Aorta (tissue), 5 donors: ENCODE results near the gene LYZL2. TPM values are rescaled to one million over a fixed set of nuclear protein-coding genes. Genes with fewer than 3 reads are reported as not detected.
"Not testable (repeated sequence)": the region's sequence is repeated elsewhere in the genome, so short reads cannot be mapped to it uniquely, and the experiment has no call there.

Experiments
- ATAC-seq: fragments of 200-7000 bp; cut with Tn5 transposase; one replicate; pipeline ENCODE4 v1.9.1; 2022; ENCODE audit warnings: moderate library complexity; ENCODE audit not compliant: low FRiP score
- DNase-seq, 2 donors: peaks; one replicate each; pipeline ENCODE4 v3.0.0-alpha.2; 2020
- H3K27ac ChIP-seq, 2 donors: one replicate each; pipeline ENCODE4 v1.5.1; 2013; ENCODE audit warnings: low read length in 2 of 2, mild to moderate bottlenecking in 2 of 2, moderate library complexity in 2 of 2, control low read depth in 1 of 2, inconsistent platforms in 1 of 2, low read depth in 1 of 2
- H3K27me3 ChIP-seq, 2 donors: one replicate each; pipeline ENCODE4 v1.6.1; 2013; ENCODE audit warnings: control low read depth in 1 of 2, low read length in 1 of 2, mild to moderate bottlenecking in 1 of 2, moderate library complexity in 1 of 2; ENCODE audit not compliant: insufficient read depth in 2 of 2, control insufficient read depth in 1 of 2
- H3K36me3 ChIP-seq, 2 donors: one replicate each; pipeline ENCODE4 v1.6.1; 2013; ENCODE audit warnings: control low read depth in 1 of 2, low read length in 1 of 2, mild to moderate bottlenecking in 1 of 2; ENCODE audit not compliant: insufficient read depth in 2 of 2, control insufficient read depth in 1 of 2
- H3K4me1 ChIP-seq, 2 donors: one replicate each; pipeline ENCODE4 v1.6.1; 2013; ENCODE audit warnings: low read length in 2 of 2, control low read depth in 1 of 2, mild to moderate bottlenecking in 1 of 2, moderate library complexity in 1 of 2; ENCODE audit not compliant: insufficient read depth in 2 of 2, control insufficient read depth in 1 of 2
- H3K4me3 ChIP-seq, 2 donors: one replicate each; pipeline ENCODE4 v1.5.1; 2013; ENCODE audit warnings: low read length in 2 of 2, control low read depth in 1 of 2, mild to moderate bottlenecking in 1 of 2
- H3K9me3 ChIP-seq: one replicate; pipeline ENCODE4 v1.6.1; 2013; ENCODE audit warnings: mild to moderate bottlenecking, low read length; ENCODE audit not compliant: control insufficient read depth
- WGBS, 2 donors: extraction: QIAGEN DNeasy Blood & Tissue Kit; methylation state at CpG; one replicate each; pipeline ENCODE4 v1.1.7; 2013; 5-methylcytosine and 5-hydroxymethylcytosine counted together
- intact Hi-C, 2 donors: fragments of 100-400 bp; cut with DNase I; formaldehyde crosslinking; loops; one replicate each; pipeline versions ENCODE4 v1.14.2 to v1.15.0; 2022
- polyA plus RNA-seq, 2 donors: library from polyadenylated mRNA; stranded (reverse); fragments of 200-250 nt; gene quantifications; one replicate each; pipeline ENCODE4 v1.2.3, GENCODE V29; 2013
- total RNA-seq, 2 donors: library from RNA; stranded (reverse); fragmentation: NEBNext Ultra II Directional; extraction: Animal tissue kit (Norgen Biotek cat#: 25700); gene quantifications; one replicate each; pipeline ENCODE4 v1.2.1, GENCODE V29; 2021
- donor health status: healthy with polysubstance abuse.
- donor health status: Bipolar disorder and iron deficiency.
- donor health status: DM: no; HTN: no; CAD: no.
- donor health status: DM: no; HTN: no; CAD: no.
- donor health status: DM: yes; HTN: yes; CAD: no.

Gene LYZL2
- total and polyA plus RNA-seq, 4 donors, result not detected

GRCh38 chr10:30667982-30668381 lies 38.4 kb upstream of the LYZL2 start:
- H3K4me3 ChIP-seq, H3K36me3 ChIP-seq, H3K4me1 ChIP-seq, intact Hi-C loops, DNase-seq, ATAC-seq, H3K9me3 ChIP-seq, H3K27ac ChIP-seq, H3K27me3 ChIP-seq: not testable (repeated sequence)
- WGBS, 2 donors, result 37 to 49% methylated on average over 11 of the region's 11 CpGs

DNA sequence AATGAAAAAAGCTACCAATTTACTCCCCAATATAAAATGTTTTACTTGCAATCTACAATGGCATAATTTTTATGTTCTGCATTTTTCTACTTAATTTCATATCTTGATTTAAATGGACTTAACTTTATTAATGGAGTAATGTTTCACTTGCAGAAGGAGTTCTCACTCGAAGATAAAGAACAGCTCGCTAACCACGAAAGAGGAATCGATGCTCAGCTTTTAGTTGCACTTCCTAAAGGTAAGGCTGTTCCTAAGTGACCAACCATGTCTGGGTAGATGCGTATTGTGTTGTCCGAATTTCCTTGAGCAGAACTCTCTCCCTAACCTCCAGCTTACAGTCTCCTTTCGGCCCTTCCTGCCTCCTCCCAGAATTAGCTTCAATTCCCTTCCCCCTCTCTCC lies 33.9 kb upstream of the LYZL2 start:
- H3K4me3 ChIP-seq, ATAC-seq, DNase-seq, H3K27ac ChIP-seq, H3K9me3 ChIP-seq, H3K4me1 ChIP-seq, H3K36me3 ChIP-seq, H3K27me3 ChIP-seq, intact Hi-C loops: not testable (repeated sequence)
- WGBS, 2 donors, result 85 to 98% methylated on average over 4 to 5 of the region's 7 CpGs

DNA sequence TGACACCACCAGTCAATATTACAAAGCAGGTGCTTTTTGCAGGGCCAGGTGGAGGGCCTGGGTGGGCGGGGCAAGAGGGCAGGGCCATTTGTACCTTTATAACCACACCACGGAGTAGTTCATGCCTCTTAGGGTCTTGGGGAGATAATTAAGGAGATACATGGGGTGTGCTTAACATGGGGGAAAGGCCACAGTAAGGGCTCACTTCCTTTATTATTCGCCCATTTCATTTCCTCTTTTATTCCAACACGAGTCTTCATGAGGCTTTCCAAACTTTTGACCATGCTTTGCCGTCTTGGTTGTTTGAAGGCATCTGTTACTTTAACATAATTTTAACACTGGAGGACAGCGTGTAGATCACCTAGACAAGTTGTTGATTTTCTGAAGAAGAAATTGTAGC lies 33.3 kb upstream of the LYZL2 start:
- Histone ChIP-seq H3K36me3 (no peaks in the 10 kb centered on the region), H3K4me1 (no peaks in the 10 kb centered on the region), H3K9me3 (no peaks in the 10 kb centered on the region), H3K27me3 (no peaks in the 10 kb centered on the region), H3K27ac (no peak overlapping the region), H3K4me3 (no peak overlapping the region)
- WGBS, 2 donors, result 92 to 94% methylated on average over 6 of the region's 6 CpGs
- ATAC-seq (no peak), DNase-seq (no peak)
- intact Hi-C loops, result no loop called here

DNA sequence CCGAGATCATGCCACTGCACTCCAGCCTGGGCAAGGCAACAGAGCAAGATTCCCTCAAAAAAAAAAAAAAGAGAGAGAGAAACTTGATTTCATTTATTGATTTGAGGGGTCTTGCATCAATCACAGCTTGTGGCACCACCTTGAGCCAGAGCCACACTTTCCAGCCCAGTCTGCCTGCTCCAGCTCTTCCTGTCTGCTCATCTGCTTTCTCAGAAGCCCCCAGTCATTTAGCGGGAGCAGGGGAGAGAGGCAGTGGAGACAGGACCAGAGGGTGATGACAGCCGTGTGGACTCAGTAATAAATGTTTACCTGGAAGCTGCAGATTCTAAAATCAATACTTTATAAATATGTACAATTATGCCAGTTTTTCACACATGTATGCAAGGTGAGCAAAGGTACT lies 30.8 kb upstream of the LYZL2 start:
- not testable (repeated sequence) for ATAC-seq

DNA sequence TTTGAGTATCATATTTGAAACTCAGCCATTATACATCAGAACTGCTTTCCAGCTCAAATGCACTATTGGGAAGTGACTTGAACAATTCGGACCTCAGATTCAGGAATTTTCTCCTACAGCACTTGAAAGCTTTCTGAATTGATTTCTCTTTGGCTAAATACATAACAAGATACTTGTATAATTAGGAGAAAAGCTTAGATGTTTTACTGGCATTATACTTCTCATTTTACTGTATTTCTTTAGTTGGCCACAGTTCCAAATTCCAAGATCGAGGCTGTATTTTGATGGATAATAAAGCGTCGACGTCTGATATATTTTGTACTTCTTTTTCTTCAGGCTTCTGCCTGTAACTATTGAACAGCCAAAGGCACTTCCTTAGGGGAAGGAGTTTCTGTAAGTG lies 26.7 kb upstream of the LYZL2 start:
- H3K27ac ChIP-seq, result no peak overlapping the region
- intact Hi-C loops, result no loop called here
- 4% methylated on average over 5 of the region's 5 CpGs for WGBS, 2 donors
- H3K27me3 ChIP-seq, result no peaks in the 10 kb centered on the region
- DNase-seq (no peak), ATAC-seq (no peak)
- H3K4me3 ChIP-seq, result no peak overlapping the region
- H3K9me3 ChIP-seq, result no peaks in the 10 kb centered on the region
- H3K36me3 ChIP-seq, result no peaks in the 10 kb centered on the region
- no peaks in the 10 kb centered on the region for H3K4me1 ChIP-seq

More for the DNA sequence above, 30.8 kb upstream of the LYZL2 start:
- WGBS, 2 donors, result 92 to 98% methylated on average over 3 of the region's 3 CpGs
- H3K4me3 ChIP-seq, H3K9me3 ChIP-seq, H3K27me3 ChIP-seq, H3K27ac ChIP-seq, H3K36me3 ChIP-seq, intact Hi-C loops, H3K4me1 ChIP-seq, DNase-seq: not testable (repeated sequence)

DNA sequence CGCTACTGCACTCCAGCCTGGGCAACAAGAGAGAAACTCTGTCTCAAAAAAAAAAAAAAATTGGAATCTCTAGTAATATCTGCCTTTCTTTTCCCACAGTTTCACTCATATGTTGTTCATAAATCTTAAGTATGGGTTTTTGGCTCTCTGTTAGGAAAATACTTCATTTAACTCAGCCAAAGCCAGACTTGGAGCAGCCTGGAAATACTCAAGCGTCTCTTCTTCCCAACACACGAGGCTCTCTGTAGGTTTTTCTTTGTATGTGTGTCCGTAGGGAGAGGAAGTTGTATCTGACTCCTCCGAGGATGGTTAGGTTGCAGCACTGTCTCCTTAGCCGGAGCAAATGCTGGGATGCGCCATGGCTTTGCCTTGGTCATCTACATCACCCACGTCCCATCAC lies 25.4 kb upstream of the LYZL2 start:
- H3K36me3 ChIP-seq, H3K4me3 ChIP-seq, H3K27me3 ChIP-seq, ATAC-seq, H3K4me1 ChIP-seq, H3K9me3 ChIP-seq, intact Hi-C loops, DNase-seq: not testable (repeated sequence)
- 18 to 24% methylated on average over 8 of the region's 8 CpGs for WGBS, 2 donors
- peak overlapping the region in 1 of 2 donors; percentile 44 for H3K27ac ChIP-seq

DNA sequence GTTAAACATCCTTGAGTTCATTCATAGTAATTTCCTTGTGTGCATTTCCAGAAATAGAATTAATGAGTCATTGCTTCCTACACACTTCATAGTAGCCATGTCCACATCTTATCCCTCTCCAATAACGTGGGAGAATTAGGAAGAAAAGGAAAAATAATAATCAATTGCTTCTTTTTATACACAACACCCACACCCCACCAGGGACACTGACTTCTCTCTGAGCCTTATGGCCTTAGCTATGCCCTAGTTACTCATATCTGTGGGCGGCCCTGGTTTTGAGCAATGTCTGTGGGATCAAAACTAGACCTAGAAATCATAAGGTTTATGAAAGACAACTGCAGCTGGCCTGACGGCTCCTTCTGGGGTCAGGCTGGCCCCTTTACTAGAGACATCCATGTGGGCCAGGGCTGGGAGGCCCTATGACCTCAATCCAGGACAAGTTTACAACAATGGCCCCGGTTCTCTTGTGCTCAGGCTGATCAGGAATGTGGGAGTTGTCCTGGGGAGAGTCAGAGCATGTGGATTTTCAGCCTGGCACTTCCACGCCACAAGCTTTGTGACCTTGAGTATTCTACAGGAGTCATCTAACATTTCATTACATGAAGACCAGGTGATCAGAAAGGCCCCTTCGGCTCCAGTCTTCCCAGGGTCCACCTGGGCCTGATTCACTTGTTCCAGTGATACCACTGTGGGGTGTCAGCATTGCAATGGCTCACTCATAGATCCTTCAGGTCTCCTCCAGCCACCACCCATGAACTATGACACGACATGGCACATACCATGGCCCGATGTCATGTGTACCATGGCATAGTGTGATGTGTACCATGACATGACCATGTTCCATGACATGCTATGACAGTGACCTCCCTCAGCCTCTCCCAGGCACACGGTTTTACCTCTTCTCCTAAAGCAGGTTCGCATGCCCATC lies 22.2 kb upstream of the LYZL2 start:
- H3K27me3 ChIP-seq, intact Hi-C loops, H3K4me1 ChIP-seq, H3K36me3 ChIP-seq, H3K9me3 ChIP-seq, H3K4me3 ChIP-seq, DNase-seq: not testable (repeated sequence)
- whole genome bisulfite sequencing, 2 donors, result 66 to 68% methylated on average over 9 to 10 of the region's 10 CpGs
- peak; percentile 34 for ATAC-seq
- H3K27ac ChIP-seq, result peak overlapping the region in 1 of 2 donors; percentile 61

DNA sequence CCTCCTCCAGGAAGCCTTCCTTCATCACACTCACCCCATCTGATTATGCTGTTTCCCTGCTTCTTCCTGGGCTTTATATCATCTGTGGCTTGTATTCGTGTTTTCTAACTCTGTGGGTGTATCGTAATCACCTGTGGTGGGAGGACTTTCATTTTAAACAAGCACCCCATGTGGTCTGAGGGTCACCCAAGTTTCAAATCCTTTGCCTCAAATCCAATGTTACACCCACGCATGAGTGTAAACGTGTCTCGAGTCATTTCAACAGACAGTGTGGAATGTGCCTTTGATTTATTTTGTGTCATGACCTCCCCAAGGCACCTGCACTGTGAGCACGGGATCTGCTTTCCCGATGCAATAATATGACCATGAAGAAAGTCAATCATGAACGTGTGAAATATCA lies 17.5 kb upstream of the LYZL2 start:
- Histone ChIP-seq H3K9me3 (no peaks in the 10 kb centered on the region), H3K4me1 (peaks cover 0 to 2% of the 10 kb centered on the region in 2 donors), H3K36me3 (no peaks in the 10 kb centered on the region), H3K27me3 (no peaks in the 10 kb centered on the region), H3K27ac (no peak overlapping the region), H3K4me3 (no peak overlapping the region)
- 71 to 79% methylated on average over 8 of the region's 8 CpGs for WGBS, 2 donors
- intact Hi-C loops, result no loop called here
- DNase-seq, result no peak
- no peak for ATAC-seq

GRCh38 chr10:30645340-30645827 lies 15.8 kb upstream of the LYZL2 start:
- ATAC-seq, result peak; percentile 67
- H3K4me1 ChIP-seq, result peaks cover 0 to 2% of the 10 kb centered on the region in 2 donors
- H3K27me3 ChIP-seq, result no peaks in the 10 kb centered on the region
- H3K27ac ChIP-seq, result peak overlapping the region in 1 of 2 donors; percentile 79
- intact Hi-C loops, result no loop called here
- H3K9me3 ChIP-seq, result no peaks in the 10 kb centered on the region
- H3K36me3 ChIP-seq, result no peaks in the 10 kb centered on the region
- peak in 1 of 2 donors; percentile 55 for DNase-seq
- 3% methylated on average over 10 to 15 of the region's 15 CpGs for WGBS, 2 donors
- no peak overlapping the region for H3K4me3 ChIP-seq
